Medulla oblongata (tissue), 1 donor: Measurements from ENCODE around the gene FYB1.
A peak's percentile ranks its signal among the peaks of the same experiment; 100 is the strongest.

Source experiments
- DNase-seq: peaks from one replicate; pipeline ENCODE4 v3.0.0-alpha.2; 2015; ENCODE audit errors: extremely low spot score

Gene FYB1

DNA sequence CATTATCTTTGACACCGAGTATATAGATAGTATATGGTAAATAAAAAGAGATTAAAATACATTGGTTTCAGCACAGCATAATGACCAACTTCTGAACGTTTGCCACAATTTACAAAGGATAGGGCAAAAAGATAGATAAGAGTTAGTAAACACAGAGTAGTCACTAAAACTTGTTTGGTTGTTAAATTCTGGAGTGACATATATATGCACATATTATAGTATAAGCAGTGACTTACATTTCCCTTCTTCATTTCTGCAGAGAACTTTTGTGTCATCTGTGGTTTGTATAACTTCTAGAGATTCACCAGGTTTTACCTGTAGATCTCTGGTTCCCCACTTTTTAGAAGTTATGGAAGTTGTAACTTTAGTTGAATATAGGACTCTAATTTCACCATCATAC, 100.7 kb downstream of the FYB1 start:
- DNase-seq, result no peak

DNA sequence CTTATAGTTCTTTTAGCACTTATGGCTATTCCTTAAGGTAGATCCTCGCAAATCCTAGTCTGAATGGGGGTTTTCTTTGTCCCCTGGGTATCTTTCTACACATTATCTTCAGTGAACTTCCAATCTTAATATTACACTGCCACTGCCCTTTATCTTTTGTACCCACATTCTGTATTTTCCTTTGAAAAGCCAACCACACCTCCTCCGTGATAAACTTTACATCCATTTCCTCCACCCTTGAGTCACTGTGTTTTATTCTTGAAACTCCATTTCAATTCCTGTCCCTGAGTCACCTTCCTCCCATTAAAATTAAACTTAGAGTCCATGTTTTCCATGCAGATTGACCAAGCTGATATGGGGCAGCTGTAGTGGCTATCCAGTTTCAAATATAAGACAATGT, 102.0 kb downstream of the FYB1 start:
- no peak for DNase-seq

GRCh38 chr5:39116344-39117170, 102.8 kb downstream of the FYB1 start:
- no peak for DNase-seq

DNA sequence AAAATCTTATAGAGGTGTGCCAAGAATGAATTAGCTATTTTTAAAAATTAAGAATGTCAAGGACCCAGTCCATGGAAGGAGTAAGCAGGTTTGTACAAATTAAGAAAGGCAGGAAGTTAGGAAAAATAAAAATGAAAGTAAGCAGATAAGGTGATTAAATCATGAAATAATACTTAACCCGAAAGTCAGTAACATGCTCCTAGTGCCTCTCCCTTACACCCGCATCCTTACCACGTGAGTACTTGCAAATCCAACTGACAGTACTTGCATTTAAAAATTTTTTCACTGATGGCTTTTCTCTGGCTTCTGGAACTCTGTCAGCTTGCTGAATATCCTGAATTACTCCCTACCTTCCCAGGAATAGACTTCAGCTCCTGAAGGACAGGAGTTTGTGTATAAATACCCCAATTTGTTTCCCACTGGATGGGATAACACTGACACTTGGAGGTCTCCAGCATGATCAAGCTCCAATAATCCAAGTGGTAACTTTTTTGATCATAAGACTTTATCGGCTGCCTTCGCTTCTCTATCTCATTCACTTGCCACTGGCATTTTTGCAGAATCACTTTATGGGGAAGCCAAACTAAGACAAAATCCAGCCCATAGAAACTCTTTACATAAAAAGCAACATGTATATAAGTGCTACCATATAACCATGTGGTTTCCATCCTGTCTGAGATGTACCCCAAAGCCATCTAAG, 103.6 kb downstream of the FYB1 start:
- no peak for DNase-seq

DNA sequence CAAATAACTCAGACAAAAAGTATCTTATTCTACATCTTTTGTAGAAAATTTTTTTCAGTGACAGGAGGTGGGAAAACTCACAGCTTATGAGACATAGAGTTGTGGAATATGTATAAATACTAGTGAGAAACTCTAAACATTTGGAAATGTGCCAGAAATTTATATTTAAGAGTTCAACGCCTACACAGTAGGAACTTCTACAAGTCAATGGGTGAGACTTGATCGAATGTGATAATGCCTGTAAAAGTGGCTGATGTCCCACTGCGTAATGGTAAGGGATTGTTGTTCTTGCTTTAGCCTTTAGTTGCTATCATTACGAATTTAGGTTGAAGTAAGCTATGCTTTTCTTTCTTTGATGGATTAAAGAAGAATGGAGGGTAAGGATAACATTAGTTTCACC, 105.2 kb downstream of the FYB1 start:
- no peak for DNase-seq

GRCh38 chr5:39113354-39113953, 105.9 kb downstream of the FYB1 start:
- DNase-seq, result no peak

- peak; percentile 86 for DNase-seq
Observed at GRCh38 chr5:39109606-39110005, 109.8 kb downstream of the FYB1 start.

- DNase-seq, result peak; percentile 32
Observed at GRCh38 chr5:39108987-39109386, 110.4 kb downstream of the FYB1 start.

DNA sequence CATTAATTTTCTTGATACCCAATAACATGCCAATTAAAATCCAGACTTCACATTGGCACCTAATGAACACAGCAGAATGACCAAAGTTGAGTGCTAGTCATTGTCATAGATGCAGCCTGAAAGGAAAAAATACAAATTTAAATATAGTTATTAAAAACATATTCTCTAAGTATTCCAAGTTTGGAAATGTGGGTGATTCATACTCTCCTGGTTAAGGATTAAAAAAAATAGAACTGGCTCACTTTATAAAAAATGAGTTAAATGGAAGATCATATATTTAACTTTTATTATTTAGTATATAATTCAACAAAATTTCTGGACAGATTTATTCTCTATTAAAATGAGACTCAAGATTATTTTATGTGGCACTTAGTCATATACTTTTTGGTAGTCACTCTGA, 112.0 kb downstream of the FYB1 start:
- DNase-seq, result no peak

DNA sequence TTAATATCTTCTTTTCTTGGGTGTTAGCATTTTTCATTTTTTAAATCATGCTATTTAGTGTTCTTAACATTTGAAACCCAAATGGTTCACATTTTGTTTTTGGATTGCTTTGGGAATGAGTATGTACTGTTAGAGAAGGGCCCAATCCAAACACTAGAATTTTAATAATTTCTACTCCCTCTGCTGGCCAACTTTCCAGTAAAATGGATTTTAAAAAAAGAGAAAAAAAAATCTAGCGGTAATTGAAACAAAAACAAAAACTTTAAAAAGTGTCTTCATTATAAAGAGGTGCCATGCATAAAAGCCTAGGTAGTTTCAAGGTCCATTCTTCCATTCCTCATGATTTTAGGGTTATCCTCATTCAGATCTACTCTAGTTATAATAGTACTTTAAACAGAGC, 113.0 kb downstream of the FYB1 start:
- no peak for DNase-seq

DNA sequence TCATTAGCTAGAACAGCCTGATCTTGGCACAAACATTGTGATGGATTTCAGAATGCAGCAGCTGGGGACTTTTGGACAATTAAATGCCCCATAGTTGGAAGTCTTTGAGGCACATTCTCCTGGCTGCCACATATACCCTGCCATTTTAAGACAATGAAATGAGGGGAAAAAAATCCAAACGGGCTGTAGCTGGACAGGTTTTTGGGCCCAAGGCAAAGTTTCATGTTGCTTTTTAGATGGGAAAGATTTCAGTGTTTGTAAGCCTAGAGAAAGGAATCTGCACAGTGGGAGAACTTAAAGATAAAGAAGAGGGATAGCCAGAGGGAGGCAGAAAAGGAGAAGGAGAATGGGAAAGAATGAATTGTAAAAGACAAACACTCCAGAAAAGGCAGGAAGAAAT, 115.1 kb downstream of the FYB1 start:
- DNase-seq, result no peak

DNA sequence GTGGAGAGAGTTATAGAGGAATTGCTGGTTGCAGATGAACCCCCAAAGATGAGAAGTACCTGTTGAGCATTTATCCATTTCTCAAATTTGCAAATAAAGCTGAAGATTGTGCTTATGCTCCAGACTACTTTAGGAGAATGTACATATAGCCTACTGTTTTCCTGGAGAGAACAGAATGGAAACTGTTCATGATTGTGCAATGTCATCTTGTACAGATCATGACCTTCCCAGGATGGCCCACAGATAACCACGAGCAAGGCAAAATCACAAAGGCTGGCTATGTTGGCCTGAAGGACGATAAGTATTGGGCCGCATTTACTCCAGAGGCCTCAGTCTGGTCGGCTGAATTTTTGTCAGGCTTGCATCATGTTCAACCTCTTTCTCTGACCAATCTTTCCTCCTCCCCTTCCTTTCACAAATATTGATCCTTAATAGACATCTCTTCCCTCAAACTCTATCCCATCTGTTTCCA, 116.6 kb downstream of the FYB1 start:
- DNase-seq, result no peak

- DNase-seq, result no peak
Observed at GRCh38 chr5:39100851-39101396, 118.4 kb downstream of the FYB1 start.

- no peak for DNase-seq
Observed at GRCh38 chr5:39100301-39100850, 119.0 kb downstream of the FYB1 start.

GRCh38 chr5:39099831-39100230, 119.5 kb downstream of the FYB1 start:
- DNase-seq, result no peak

DNA sequence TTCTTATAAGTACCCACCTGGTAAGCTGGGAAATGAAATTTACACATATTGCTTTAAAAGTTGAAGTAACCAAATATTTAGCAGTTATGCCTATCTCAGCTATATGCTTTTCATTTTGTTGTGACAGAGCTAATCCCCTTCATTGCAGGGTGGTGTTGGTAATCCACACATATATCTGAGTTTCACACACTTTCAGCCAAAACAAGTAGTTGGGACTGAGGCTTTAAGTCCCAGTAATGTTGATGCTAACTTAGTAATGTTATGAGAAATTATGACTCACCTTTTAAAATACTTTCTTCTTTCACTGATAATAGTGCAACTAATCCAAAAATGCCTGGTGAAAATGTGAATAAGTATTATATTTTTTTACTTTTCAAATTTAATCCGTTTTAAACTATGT, 126.0 kb downstream of the FYB1 start:
- no peak for DNase-seq

- DNase-seq, result no peak
Observed at GRCh38 chr5:39092581-39093351, 126.6 kb downstream of the FYB1 start.

DNA sequence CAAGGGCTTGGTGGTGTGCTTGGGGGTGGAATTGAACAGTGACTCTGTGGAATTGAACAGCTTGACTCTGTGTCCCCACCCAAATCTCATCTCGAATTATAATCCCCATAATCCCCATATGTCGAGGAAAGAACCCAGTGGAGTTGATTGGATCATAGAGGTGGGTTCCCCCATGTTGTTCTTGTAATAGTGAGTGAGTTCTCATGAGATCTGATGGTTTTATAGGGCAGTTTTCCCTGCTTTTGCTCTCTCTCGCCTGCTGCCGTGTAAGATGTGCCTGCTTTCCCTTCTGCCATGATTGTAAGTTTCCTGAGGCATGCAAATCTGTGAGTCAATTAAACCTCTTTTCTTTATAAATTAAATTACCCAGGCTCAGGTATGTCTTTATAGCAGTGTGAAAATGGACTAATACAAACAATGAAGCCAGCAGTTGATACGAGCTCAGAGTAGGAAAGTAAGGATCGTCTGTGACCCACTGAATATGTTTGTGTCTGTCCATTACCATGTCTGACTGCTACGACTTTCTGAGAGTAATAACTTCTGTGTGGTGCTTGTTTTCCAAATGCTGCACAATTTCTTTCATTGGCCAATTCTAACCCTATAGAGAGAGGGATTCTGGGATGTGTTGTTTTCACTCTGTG, 127.3 kb downstream of the FYB1 start:
- no peak for DNase-seq

DNA sequence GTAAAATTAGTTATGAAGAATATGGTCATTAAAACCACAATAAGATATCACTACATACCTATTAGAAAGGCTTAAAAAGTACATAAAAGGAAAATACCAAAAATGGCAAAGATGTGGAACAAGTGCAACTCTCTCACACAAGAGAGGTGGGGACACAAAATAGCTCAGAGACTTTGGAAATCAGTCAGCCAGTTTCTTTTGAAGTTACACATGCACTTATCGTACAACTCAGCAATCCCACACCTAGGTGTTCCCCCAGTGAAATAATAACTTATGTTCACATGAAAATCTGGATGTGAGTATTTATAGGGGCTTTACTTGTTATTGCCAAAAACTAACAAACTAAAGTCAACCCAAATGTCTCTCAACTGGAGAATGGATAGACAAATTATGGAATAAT, 135.4 kb downstream of the FYB1 start:
- no peak for DNase-seq

GRCh38 chr5:39082995-39083394, 136.4 kb downstream of the FYB1 start:
- no peak for DNase-seq
